Eye (tissue), 1 donor: ENCODE measurements around the gene SH3GL1.

Experiments
- DNase-seq: peaks from one replicate; pipeline ENCODE4 v3.0.0-alpha.2; 2015

SH3GL1 gene

GRCh38 chr19:4431808-4432674, 31.7 kb upstream of the SH3GL1 start:
- no peak for DNase-seq

GRCh38 chr19:4431296-4431695, 30.9 kb upstream of the SH3GL1 start:
- DNase-seq = no peak

DNA sequence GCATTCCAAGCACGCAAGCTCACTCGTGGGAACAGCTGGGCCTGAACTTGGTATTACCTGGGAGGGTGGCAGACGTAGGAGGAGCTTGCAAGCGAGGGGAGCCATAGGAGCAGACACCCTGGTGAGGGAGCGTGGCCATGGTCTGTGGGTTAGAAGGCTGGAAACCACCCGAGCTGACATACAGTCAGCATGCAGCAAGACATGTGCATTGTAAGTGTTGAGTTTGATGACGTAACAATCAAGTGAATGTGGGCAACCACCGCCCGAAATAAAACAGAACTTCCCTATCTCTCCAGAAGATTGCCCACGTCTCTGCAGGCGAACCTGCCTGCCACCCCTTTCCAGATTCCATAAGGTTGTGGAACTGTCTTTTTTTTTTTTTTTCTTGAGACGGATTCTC, 30.4 kb upstream of the SH3GL1 start:
- DNase-seq = no peak

DNA sequence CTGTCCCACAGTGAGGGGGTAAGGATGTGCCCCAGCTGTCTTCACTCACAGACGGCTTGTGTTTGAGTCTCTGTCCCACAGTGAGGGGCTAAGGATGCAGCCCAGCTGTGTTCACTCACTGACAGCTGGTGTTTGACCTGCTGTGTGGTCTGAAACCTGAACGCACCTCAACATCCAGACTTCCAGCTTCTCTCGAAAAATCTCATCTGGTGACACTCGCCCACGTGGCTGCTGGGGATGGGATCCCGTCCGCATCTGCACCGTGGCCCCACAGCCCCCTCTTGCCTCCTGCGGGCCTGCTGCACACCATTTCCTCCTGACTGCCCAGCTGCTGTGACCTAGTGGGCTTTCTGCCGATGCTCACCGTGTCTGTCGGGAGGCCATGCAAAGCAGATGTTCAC, 29.4 kb upstream of the SH3GL1 start:
- no peak for DNase-seq

DNA sequence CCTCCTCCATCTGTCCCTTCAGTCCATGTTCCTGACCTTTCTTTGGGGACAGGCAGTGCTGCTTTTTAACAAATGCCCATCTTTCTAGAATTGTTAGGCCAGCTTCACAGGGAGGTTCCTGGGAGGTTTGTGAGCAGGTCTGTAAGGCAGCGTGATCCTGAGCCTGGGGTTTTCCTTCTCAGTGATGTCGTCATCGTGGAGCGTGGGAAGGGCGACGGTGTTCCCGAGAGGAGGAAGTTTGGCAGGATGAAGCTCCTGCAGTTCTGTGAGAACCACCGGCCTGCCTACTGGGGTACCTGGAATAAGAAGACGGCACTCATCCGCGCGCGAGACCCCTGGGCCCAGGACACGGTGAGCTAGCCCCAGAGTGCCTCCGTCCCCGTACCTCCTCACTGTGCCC, 28.9 kb upstream of the SH3GL1 start:
- DNase-seq = no peak

GRCh38 chr19:4428326-4428975, 28.1 kb upstream of the SH3GL1 start:
- no peak for DNase-seq

DNA sequence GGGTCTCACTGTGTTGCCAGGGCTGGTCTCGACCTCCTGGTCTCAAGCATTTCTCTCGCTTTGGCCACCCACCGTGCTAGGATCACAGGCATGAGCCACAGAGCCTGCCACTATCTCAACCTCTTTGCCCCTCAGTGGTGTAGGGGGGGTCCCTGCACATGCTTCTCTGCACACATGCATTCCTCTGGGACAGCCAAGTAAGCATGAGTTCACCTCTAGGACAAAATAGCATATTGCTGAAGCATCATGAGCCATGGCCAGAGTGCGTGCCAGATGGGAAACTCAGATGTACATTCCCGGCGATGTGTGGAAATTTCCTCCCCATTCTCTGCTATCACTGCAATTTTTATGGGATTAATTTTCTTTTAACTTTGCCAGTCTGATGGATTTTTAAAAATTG, 25.2 kb upstream of the SH3GL1 start:
- no peak for DNase-seq

DNA sequence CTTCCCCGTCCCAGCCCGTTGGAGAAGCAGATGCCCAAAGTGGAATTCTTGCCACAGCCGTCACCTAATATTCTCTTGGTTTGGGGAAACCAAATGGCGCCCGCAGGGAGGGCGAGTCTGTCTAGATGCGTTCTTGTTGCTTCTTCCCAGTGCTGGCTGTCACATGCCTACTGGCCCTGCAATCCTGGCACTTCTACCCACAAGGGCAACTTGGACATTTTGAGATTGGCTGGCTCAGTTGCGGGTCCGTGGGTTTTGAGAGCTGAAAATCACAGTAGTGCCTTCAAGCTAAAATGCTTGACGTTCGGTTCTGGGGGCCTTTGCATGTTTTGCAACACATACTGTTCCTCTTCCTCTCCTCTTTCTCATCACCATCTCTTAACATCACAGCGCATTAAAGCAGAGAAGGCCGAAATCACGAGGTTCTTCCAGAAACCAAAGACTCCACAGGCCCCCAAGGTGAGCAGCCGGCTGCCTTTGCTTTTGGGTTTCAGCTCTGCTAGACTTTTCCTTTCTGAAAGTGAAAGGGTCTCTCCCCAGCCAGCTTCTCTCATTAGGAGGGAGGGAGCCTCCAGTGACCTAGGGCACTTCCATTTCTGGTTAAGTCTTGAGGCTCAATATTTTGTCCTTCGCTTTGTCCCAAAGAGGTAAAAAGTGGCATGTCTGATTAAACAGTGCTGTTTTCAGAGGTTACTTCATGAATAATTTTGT, 23.2 kb upstream of the SH3GL1 start:
- no peak for DNase-seq

DNA sequence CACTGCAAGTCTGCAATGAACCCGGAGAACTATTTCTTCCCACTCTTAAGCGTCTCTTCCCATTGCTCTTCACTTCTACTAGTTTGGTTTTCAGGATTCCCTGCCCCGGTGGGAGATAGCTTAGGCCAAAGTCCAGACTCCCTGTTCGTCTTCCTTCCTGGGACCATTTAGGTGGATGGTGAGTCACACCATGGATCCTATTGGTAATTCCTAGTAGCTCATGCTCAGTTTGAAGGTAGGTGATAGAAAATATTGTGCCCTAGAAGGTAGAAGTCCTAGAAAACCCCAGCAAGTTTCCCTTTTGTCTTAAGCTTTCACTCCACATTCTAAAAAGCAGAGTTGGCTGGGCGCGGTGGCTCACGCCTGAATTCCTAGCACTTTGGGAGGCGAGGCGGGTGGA, 15.9 kb upstream of the SH3GL1 start:
- no peak for DNase-seq

DNA sequence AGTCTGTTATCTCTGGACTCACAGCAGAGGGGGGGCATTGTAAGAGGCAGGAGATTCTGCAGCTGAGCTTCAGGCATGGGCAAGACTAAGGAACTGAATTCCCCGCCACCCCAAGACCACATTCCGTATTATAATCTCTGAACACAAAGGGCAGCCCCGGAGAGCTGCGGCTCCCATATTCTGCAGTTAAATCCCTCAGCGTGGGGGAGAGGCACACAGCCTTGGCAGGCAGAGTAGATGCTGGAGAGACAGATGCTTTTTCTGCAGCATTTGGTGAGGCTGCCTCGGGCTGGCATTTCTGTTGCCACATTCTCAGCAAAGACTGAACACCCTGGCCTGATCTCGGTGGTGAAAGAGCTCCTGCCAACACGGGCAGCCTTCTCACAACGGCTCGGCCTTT, 15.0 kb upstream of the SH3GL1 start:
- DNase-seq = peak; percentile 41

DNA sequence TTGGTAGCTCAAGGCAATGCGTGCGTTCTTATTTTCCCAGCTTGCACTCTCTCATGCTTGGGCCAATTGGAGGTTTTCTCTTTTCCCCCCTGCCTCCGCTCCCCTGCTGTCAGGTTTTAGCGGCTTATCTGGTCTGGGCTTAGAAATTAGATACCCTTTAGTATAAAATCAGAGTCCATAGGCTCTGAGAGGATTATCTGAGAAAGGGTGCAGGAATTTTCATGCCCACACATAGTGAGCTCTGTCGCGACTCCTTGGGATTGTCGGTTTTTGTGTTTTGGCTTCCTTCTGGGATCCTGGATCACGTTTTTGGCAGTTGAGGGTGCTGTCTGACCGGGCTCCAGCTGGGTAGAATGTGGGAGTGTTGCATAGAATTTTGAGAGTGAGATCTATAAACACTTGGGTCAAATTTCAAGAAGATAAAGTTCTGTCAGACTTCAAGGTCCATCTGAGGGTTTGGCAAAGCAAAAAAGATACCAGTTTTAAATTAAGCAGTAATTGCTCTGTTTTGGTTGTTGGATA, 14.5 kb upstream of the SH3GL1 start:
- peak; percentile 59 for DNase-seq

DNA sequence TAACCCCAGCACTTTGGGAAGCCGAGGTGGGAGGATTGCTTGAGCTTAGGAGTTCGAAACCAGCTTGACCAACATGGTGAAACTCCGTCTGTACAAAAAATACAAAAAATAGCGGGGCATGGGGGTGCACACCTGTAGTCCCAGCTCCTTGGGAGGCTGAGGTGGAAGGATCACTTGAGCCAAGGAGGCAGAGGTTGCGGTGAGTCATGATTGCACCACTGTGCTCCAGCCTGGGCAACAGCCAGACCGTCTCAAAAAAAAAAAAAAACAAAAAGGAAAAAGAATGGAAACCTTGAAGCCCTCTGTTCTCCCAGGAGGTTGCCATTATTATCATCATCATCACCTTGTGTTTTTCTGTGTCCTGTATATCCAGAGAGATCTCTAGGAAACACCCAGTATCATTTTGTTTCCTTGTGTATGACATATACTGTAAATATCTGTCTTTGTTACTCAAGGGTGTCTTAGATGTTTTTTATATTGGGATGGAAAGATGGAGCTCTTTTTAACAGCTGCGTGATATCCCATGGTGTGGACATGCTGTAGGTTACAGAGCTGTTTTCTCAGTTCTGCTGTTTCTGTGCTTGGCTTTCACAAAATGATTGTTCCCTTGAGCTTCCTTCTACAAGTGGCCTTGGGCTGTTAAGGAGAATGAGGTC, 13.9 kb upstream of the SH3GL1 start:
- peak; percentile 26 for DNase-seq

- DNase-seq = no peak
Observed at GRCh38 chr19:4413588-4413987, 13.2 kb upstream of the SH3GL1 start.

- DNase-seq = no peak
Observed at GRCh38 chr19:4409123-4409933, 9.0 kb upstream of the SH3GL1 start.

DNA sequence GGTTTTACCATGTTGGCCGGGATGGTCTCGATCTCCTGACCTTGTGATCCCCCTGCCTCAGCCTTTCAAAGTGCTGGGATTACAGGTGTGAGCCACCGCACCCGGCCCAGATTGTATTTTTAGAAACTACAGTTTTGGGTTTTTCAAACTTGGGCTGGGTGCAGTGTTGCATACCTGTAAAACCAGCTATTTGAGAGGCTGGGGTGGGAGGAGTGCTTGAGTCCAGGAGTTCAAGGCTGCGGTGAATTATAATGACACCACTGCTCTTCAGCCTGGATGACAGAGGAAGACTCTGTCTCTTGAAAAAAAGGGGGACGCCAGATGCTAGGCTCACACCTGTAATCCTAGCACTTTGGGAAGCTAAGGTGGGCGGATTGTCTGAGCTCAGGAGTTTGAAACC, 6.3 kb upstream of the SH3GL1 start:
- DNase-seq = no peak

GRCh38 chr19:4405977-4406376, 5.6 kb upstream of the SH3GL1 start:
- DNase-seq = no peak

DNA sequence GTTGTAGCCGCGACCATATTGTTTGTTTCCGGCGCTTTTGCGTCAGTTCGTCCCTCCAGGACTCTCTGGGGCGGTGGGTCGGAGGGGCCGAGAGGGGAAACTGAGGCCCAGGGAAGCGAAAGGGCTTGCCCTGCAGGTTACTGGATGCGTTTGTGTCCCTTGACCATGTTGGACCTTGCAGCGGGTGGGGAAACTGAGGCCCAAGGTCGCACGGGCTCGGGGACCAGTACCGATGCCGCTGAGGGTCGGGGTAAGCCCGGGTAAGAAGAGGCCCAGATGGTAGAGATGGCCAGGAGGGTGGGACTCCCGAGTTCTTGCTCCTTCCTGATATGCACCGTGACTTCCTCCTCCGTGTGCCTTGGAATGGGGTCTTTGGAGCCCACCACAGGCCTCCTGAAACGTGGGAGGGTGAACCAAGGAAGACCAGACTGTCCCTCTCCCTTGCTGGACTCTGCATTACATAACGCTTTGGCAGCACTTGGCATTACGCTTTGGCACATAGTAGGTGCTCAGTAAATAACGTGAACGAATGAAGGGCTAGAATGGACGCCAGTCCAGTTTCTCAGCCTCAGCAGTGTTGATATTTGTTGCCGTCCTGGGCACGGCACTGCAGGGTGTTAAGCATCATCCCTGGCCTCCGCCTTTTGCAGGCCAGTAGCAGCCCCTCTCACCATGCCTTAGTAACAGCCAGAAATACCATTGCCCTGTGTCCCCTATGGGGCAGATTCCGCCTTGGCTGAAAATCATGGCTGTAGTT, 2.8 kb upstream of the SH3GL1 start:
- no peak for DNase-seq

GRCh38 chr19:4402171-4403004, 2.0 kb upstream of the SH3GL1 start, which contains the start of gene CHAF1A:
Gene CHAF1A, plus strand, starts transcription at chr19:4402640. Its CDS starts 123 bp downstream, at chr19:4402763.
- DNase-seq = peak; percentile 100

DNA sequence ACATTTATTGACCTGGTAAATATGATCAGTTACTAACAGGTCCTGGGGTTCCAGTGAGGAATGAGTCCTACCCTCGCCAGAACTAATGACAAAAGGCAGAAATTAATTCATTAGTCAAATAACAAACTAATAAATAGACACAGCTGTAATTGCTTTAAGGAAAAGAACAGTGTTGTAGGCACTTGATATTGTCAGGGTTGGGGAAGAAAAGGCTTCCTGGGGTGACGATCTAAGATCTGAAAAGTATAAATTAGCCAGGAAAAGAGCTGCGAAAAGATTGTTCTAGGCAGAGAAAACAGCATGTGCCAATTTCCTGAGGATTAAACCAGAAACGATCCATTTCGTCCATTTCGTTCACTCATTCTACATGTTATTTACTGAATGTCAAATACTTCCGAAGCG, 1.4 kb upstream of the SH3GL1 start:
- no peak for DNase-seq

DNA sequence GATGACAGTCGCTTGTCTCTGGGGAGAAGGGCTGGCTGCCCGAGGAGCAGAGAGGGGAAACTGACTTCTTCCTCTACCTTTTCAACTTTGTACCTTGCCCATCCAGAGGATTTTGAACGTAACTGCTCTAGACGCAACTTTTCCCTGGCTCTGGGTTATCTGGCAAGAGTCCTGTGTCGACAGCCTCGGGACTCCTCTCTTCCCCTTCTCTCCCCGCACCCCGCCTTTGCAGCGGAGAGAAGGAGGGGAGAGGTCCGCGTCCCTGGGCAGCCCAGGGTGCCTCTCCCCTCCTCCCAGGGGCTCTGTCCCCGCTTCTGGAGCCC, 574 bp downstream of the SH3GL1 start:
- no peak for DNase-seq
